ENCODE data around the gene SLC25A24.

- no peak for TF ChIP-seq CTCF (IDR thresholded peaks at IDR 0.05)
- no peak for TF ChIP-seq POLR2A (IDR thresholded peaks at IDR 0.05)
These were observed 41.2 kb downstream of the SLC25A24 start for GRCh38 chr1:108158893-108159453.
